Gastroesophageal sphincter (tissue), 4 donors: ENCODE results near the gene ALKBH5. TPM values are rescaled to one million over a fixed set of nuclear protein-coding genes. Genes with fewer than 3 reads are reported as not detected.

ENCODE experiments used
- ATAC-seq: fragments of 150-250 bp; one replicate; pipeline ENCODE4 v1.9.1; 2016; ENCODE audit warnings: mild to moderate bottlenecking, moderate library complexity
- H3K27ac ChIP-seq, 4 donors: fragments of 200-600 bp; sonication (generic) in 3 of 4; 1 replicate in 3 of 4; 2 replicates in 1 of 4; pipeline ENCODE4 v1.5.1; 2016 to 2019
- H3K27me3 ChIP-seq: fragments of 200-600 bp; sonication (generic); one replicate; pipeline ENCODE4 v1.5.1; 2019
- H3K36me3 ChIP-seq, 2 donors: fragments of 200-600 bp; sonication (generic); one replicate each; pipeline ENCODE4 v1.5.1; 2019; ENCODE audit warnings: control low read depth in 1 of 2
- H3K4me1 ChIP-seq, 3 donors: fragments of 200-600 bp; sonication (generic); 1 replicate in 2 of 3; 2 replicates in 1 of 3; pipeline ENCODE4 v1.5.1; 2016 to 2019; ENCODE audit warnings: control low read depth in 2 of 3
- H3K4me3 ChIP-seq, 2 donors: fragments of 200-600 bp; sonication (generic); one replicate each; pipeline ENCODE4 v1.5.1; 2019; ENCODE audit warnings: mild to moderate bottlenecking in 1 of 2, moderate library complexity in 1 of 2
- H3K9me3 ChIP-seq, 3 donors: fragments of 200-600 bp; sonication (generic); one replicate each; pipeline ENCODE4 v1.5.1; 2017 to 2019; ENCODE audit warnings: control low read depth in 2 of 3
- EP300 ChIP-seq: sonication (generic); formaldehyde crosslinking; IDR thresholded peaks from one replicate; pipeline ENCODE4 v1.6.1; 2017; ENCODE audit warnings: antibody characterized with exemption, mild to moderate bottlenecking
- POLR2A ChIP-seq, 2 donors: fragments of 450-650 bp; IDR thresholded peaks; one replicate each; pipeline ENCODE4 v1.6.1; 2017; ENCODE audit warnings: antibody characterized with exemption in 2 of 2, mild to moderate bottlenecking in 2 of 2, moderate library complexity in 1 of 2
- POLR2AphosphoS5 ChIP-seq: sonication (generic); formaldehyde crosslinking; IDR thresholded peaks from one replicate; pipeline ENCODE4 v1.6.1; 2017; ENCODE audit warnings: antibody characterized with exemption
- WGBS, 2 donors: methylation state at CpG; one replicate each; pipeline ENCODE4 v1.1.5; 2018; ENCODE audit warnings: low coverage in 1 of 2; 5-methylcytosine and 5-hydroxymethylcytosine counted together
- total RNA-seq, 4 donors: library from RNA; depleted of rRNA; stranded (reverse); fragments of >200 nt; gene quantifications; one replicate each; pipeline ENCODE4 v1.1.0, GENCODE V29; 2016
- TF ChIP-seq, protein P1 (sequence below), 4 experiments: fragments of 200-600 bp in 2 of 4; fragments of 450-650 bp in 2 of 4; sonication (generic) in 1 of 4; IDR thresholded peaks; one replicate each; pipeline ENCODE4 v1.5.1; 2017 to 2019; ENCODE audit warnings: antibody characterized with exemption in 4 of 4, mild to moderate bottlenecking in 2 of 4, moderate library complexity in 2 of 4

The ALKBH5 gene
- total RNA-seq, 4 donors from 2014 or later = 123 to 207 (median 131) TPM

DNA sequence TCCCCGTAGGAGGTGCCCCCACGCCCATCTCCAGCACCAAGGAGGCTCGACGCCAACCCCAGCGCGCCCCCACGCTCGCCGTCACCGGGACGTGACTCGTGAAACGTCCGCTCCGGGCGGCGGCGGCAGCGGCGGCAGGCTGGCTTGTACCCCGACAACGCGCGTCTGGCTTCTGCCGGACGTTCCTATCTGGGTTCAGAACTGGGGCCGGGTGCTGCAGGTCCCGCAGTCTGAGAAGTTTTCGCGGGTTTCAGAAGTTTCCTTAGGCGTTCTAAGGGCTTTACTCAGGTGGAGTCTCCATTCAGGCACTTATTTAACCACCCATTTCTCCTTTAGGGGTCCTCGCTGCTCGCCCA lies 672 bp upstream of the ALKBH5 start:
- H3K36me3 ChIP-seq = no peaks in the 10 kb centered on the region
- TF ChIP-seq EP300 (no peak), POLR2A (IDR thresholded peaks at IDR 0.05) (peak; percentile 34 to 45), POLR2AphosphoS5 (peak; percentile 30)
- TF ChIP-seq, protein P1, sequence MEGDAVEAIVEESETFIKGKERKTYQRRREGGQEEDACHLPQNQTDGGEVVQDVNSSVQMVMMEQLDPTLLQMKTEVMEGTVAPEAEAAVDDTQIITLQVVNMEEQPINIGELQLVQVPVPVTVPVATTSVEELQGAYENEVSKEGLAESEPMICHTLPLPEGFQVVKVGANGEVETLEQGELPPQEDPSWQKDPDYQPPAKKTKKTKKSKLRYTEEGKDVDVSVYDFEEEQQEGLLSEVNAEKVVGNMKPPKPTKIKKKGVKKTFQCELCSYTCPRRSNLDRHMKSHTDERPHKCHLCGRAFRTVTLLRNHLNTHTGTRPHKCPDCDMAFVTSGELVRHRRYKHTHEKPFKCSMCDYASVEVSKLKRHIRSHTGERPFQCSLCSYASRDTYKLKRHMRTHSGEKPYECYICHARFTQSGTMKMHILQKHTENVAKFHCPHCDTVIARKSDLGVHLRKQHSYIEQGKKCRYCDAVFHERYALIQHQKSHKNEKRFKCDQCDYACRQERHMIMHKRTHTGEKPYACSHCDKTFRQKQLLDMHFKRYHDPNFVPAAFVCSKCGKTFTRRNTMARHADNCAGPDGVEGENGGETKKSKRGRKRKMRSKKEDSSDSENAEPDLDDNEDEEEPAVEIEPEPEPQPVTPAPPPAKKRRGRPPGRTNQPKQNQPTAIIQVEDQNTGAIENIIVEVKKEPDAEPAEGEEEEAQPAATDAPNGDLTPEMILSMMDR (IDR thresholded peaks at IDR 0.05) = peak in 2 of 4 experiments; percentile 19 to 26
- no peaks in the 10 kb centered on the region for H3K9me3 ChIP-seq
- ATAC-seq = peak; percentile 69
- H3K27ac ChIP-seq = peak overlapping the region; percentile 84 to 99 (median 94)
- no peaks in the 10 kb centered on the region for H3K27me3 ChIP-seq
- peaks cover 0 to 49% (median 22%) of the 10 kb centered on the region in 3 donors for H3K4me1 ChIP-seq
- no CpG with 5 or more reads among the region's 33 CpGs for WGBS, 2 donors
- peak overlapping the region; percentile 79 to 99 for H3K4me3 ChIP-seq

GRCh38 chr17:18184143-18185031 lies 759 bp downstream of the ALKBH5 start:
- Histone ChIP-seq H3K4me3 (peak overlapping the region; percentile 79 to 99), H3K27me3 (no peaks in the 10 kb centered on the region), H3K27ac (peak overlapping the region; percentile 93 to 99 (median 94)), H3K4me1 (peaks cover 0 to 64% (median 36%) of the 10 kb centered on the region in 3 donors), H3K36me3 (no peaks in the 10 kb centered on the region), H3K9me3 (no peaks in the 10 kb centered on the region)
- 0% methylated on average over 1 of the region's 92 CpGs; no CpG with 5 or more reads in 1 of the 2 donors for WGBS, 2 donors
- no peak for ATAC-seq
- TF ChIP-seq POLR2AphosphoS5 (peak; percentile 64), EP300 (no peak), POLR2A (IDR thresholded peaks at IDR 0.05) (peak; percentile 23 to 44)
- TF ChIP-seq, protein P1 (IDR thresholded peaks at IDR 0.05) = no peak

GRCh38 chr17:18185391-18185790 lies 1.8 kb downstream of the ALKBH5 start:
- peak overlapping the region; percentile 79 to 99 for H3K4me3 ChIP-seq
- 5 to 17% methylated on average over 1 to 3 of the region's 3 CpGs for WGBS, 2 donors
- TF ChIP-seq, protein P1 (IDR thresholded peaks at IDR 0.05) = no peak
- TF ChIP-seq POLR2AphosphoS5 = no peak
- TF ChIP-seq EP300 = no peak
- TF ChIP-seq POLR2A (IDR thresholded peaks at IDR 0.05) = no peak
- peak overlapping the region; percentile 2 to 99 (median 86) for H3K27ac ChIP-seq
- no peaks in the 10 kb centered on the region for H3K9me3 ChIP-seq
- no peak for ATAC-seq
- H3K36me3 ChIP-seq = no peaks in the 10 kb centered on the region
- peaks cover 2 to 74% (median 46%) of the 10 kb centered on the region in 3 donors for H3K4me1 ChIP-seq
- H3K27me3 ChIP-seq = no peaks in the 10 kb centered on the region

DNA sequence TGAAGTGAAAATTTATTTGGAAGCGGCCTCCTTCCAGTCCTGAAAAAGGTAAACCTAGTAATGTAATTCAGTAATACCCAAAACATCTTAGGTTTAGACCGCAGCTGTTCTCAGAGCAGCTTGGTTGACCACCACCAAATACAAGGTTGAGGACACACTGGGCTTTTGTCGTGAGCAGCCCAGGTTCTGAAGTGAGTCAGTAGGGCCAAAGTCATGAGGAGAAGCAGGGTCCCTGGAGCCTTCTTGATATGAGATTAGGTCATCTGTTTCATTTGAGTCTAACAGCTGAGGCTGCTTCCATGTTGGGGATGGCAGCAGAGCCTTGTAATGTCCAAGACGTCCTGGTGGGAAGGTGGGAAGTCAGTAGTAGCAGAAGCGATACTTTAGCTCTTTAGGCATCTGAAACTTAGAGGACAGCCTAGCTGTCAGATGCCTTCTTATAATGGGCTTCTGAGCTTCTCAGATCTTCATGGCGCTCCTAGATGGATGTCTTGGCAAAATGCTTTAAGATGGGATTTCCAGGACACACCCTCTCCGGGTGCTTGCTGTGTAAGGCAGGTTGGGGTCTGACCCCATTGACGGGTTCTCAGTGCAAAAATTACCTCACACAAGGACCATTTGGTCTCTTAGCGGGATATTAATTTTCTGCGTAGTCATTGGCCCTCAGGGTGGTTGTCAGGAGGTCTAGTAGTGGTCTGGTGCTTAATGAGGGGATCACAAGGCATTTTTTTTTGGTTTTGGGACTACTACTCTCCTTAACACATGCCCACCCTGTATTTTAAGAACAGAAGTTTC lies 2.4 kb downstream of the ALKBH5 start:
- Histone ChIP-seq H3K27ac (peak overlapping the region; percentile 2 to 99 (median 86)), H3K4me1 (peaks cover 7 to 79% (median 51%) of the 10 kb centered on the region in 3 donors)
- WGBS, 2 donors = 35 to 58% methylated on average over 6 of the region's 10 CpGs

More for the DNA sequence above, 2.4 kb downstream of the ALKBH5 start:
- no peaks in the 10 kb centered on the region for H3K9me3 ChIP-seq
- no peaks in the 10 kb centered on the region for H3K27me3 ChIP-seq
- no peak for ATAC-seq
- H3K36me3 ChIP-seq = no peaks in the 10 kb centered on the region
- TF ChIP-seq EP300 (no peak), POLR2A (IDR thresholded peaks at IDR 0.05) (no peak), POLR2AphosphoS5 (no peak)
- TF ChIP-seq, protein P1 (IDR thresholded peaks at IDR 0.05) = no peak
- peak overlapping the region; percentile 79 to 99 for H3K4me3 ChIP-seq
